GM20000 (cell line): ENCODE data around the gene LMNTD1.
"Not testable (repeated sequence)": the region's sequence is repeated elsewhere in the genome, so short reads cannot be mapped to it uniquely, and the experiment has no call there.

ENCODE experiments used
- DNase-seq: peaks from one replicate; pipeline ENCODE4 v3.0.0; 2012; ENCODE audit warnings: low spot score
- TF ChIP-seq, protein P1 (sequence below): IDR thresholded peaks from 2 replicates; pipeline ENCODE4 v1.5.1; 2012; ENCODE audit warnings: mild to moderate bottlenecking, control low read depth; ENCODE audit errors: extremely low read depth, missing control alignments

Gene LMNTD1

DNA sequence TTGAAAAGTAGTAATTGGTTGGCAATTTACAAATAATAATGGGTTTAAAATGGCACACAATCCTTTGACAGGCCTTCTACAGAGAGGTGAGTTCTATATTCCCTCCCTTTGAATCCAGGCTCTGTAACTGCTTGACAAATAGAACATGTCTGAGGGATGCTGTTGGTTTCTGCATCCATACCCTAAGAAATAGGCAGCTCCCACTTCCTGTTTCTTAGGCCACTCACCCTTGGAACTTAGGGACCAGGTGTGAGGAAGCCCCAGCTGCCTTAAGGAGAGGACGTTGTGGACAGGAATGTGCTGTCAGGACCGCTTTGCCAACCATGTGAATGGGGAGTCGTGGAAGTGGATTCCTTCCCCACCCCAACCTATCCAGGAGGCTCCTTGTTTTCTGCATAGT lies 59.4 kb downstream of the LMNTD1 start:
- TF ChIP-seq, protein P1, sequence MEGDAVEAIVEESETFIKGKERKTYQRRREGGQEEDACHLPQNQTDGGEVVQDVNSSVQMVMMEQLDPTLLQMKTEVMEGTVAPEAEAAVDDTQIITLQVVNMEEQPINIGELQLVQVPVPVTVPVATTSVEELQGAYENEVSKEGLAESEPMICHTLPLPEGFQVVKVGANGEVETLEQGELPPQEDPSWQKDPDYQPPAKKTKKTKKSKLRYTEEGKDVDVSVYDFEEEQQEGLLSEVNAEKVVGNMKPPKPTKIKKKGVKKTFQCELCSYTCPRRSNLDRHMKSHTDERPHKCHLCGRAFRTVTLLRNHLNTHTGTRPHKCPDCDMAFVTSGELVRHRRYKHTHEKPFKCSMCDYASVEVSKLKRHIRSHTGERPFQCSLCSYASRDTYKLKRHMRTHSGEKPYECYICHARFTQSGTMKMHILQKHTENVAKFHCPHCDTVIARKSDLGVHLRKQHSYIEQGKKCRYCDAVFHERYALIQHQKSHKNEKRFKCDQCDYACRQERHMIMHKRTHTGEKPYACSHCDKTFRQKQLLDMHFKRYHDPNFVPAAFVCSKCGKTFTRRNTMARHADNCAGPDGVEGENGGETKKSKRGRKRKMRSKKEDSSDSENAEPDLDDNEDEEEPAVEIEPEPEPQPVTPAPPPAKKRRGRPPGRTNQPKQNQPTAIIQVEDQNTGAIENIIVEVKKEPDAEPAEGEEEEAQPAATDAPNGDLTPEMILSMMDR = no peak
- DNase-seq = no peak

DNA sequence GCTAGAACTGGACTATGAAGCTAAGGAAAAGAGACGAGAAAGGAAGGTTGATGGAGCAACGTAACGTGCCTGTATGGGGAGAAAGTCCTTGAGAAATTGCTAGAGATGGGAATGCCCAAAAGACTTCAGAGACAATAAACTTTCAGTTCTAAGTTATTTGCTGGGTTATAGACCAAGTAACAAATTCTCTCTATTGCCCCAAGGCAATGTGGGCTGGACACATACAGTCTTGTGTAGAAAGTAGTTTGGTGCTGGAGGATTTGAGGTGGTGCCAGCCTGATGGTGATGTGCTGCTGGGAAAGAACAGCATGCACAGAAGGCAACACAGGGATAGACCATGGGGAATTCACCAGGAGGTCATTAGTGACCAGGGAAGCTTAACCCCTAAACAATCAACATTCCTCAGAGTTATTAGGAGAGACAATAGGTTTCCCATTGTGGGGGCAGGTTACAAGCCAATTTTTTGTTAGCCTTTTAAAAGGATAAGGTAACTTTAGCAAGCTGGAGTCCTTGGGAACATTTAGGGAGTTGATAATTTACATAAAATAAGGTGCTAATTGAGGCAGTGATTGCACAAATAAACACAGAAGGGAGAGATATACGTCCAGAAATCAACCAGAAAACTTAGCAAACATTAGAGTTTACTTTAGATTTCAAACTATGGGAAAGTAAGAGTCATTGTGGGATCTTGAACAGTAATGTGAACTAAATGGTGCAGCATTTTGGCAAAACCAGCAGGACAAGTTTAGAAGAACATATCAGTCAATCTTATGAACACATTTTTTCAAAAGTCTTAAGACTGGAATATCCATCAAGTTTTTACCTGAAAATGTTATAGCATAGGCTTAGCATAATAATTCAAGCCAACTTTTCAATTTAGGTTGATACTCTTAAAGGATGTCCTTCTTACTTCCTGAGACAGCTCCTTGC lies 61.4 kb downstream of the LMNTD1 start:
- no peak for DNase-seq
- TF ChIP-seq, protein P1 = no peak

DNA sequence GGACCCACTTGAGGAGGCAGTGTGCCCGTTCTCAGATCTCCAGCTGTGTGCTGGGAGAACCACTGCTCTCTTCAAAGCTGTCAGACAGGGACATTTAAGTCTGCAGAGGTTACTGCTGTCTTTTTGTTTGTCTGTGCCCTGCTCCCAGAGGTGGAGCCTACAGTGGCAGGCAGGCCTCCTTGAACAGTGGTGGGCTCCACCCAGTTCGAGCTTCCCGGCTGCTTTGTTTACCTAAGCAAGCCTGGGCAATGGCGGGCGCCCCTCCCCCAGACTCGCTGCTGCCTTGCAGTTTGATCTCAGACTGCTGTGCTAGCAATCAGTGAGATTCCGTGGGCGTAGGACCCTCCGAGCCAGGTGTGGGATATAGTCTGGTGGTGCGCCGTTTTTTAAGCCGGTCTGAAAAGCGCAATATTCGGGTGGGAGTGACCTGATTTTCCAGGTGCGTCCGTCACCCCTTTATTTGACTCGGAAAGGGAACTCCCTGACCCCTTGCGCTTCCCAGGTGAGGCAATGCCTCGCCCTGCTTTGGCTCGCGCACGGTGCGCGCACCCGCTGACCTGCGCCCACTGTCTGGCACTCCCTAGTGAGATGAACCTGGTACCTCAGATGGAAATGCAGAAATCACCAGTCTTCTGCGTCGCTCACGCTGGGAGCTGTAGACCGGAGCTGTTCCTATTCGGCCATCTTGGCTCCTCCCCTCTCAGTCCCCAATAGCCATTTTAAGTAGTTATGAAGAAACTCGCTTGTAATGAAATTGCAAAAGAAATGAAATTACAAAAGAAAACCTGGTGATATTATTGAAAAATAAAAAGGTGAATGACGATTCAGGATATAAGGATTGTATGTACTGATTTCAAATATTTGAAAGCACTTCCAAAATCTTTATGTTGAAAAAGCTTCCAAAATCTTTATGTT lies 63.9 kb downstream of the LMNTD1 start:
- DNase-seq = not testable (repeated sequence)

DNA sequence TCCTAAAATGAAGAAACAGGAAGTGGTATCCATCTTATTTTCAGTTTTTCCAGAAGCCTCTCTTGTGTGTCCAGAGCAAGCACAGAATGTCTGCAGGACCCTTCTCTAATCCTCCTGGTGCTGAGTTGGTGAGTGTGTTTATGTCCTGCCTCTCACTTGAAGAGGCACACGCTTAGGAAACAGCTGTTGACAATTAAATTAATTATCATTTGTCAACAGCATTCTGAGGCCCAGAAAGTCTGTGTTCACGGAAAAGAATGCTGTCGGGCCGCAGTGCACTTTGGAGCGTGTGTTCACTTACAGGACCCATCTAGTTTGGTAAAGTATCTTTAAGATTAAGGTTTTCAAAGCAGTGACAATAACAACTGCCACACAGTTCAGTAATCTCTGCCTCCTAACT lies 70.5 kb downstream of the LMNTD1 start:
- TF ChIP-seq, protein P1 = no peak
- DNase-seq = no peak

DNA sequence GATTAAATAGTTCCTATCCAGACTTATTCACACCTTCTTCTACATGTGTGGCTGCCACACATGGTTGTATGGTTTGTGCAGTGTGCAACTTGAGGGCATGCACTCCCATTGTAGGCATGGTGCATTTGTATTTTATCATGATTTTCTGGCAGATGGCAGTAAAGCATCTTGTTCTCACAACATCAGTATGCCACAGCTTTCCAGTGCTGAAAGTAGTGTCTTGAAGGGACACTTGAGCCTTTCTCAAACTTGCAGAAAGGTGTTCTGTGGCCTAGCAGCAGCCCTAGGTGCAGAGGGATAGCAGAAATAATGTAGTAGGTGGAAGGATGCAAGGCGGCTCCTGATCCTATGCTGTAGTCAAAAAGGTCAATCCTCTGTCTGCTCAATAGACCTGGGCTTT lies 72.9 kb downstream of the LMNTD1 start:
- DNase-seq = no peak
- TF ChIP-seq, protein P1 = no peak

DNA sequence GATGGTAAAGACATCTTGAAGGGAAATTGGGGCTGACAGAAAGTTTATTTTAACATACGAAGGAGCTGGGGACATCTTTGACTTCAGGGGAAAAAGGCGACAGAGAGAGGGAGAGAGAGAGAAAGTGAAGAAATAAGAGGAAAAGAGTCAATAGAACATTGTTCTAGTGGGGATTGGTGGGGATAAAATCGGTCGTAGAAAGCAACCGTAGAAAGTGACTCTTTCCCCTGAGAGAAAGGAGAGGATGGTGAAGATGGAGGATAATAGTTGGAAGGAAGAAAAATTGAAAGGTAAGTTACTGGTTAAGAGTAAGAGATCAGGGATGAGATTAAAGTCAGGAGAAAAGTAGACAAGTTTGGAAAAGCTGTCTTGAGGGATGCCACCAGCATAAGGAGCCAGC lies 75.9 kb downstream of the LMNTD1 start:
- DNase-seq = no peak
- TF ChIP-seq, protein P1 = no peak

DNA sequence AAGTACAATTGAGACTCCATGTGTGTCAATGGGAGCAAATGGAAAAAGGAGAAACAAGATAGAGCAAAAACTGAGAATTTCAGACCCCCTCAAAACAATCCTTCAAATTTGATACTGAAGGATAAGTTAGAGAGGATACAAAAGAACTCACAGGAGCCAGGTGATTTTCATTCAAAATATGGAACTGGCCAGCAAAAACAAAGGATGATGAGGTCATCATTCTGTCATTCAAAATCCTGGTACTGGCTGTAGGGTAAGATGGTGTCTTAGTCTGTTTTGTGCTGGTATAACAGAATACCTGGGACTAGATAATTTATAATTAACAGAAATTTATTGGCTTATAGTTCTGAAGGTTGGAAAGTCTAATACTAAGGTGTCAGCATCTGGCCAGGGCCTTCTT lies 80.6 kb downstream of the LMNTD1 start:
- TF ChIP-seq, protein P1 = no peak
- DNase-seq = no peak
